Peyer's patch (tissue), 4 donors: ENCODE measurements around the gene CNNM2.

Source experiments
- POLR2A ChIP-seq, 2 donors: fragments of 450-650 bp; IDR thresholded peaks; one replicate each; pipeline ENCODE4 v1.5.1; 2017; ENCODE audit warnings: antibody characterized with exemption in 2 of 2, mild to moderate bottlenecking in 2 of 2, moderate library complexity in 2 of 2
- TF ChIP-seq, protein P1 (sequence below), 6 experiments: fragments of 450-650 bp in 4 of 6; fragments of 200-600 bp in 2 of 6; sonication (generic) in 1 of 6; IDR thresholded peaks; one replicate each; pipeline ENCODE4 v1.5.1; 2017 to 2019; ENCODE audit warnings: antibody characterized with exemption in 6 of 6, mild to moderate bottlenecking in 3 of 6, moderate library complexity in 1 of 6

DNA sequence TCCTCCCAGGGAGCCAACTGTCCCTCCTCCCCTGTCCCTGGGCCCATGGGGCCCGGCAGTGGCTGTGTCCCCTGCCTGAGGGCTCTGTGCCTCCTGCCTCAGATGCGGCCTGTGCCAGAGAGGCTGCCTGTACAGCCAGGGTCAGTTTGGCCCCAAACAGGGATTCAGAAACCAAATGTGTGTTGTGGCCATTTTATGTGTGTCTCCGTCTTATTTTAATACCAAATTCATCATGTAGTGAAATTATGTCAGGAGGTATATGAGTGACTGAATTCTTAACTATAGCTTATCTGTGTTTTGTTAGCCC is 160.2 kb downstream of the CNNM2 start:
- TF ChIP-seq, protein P1, sequence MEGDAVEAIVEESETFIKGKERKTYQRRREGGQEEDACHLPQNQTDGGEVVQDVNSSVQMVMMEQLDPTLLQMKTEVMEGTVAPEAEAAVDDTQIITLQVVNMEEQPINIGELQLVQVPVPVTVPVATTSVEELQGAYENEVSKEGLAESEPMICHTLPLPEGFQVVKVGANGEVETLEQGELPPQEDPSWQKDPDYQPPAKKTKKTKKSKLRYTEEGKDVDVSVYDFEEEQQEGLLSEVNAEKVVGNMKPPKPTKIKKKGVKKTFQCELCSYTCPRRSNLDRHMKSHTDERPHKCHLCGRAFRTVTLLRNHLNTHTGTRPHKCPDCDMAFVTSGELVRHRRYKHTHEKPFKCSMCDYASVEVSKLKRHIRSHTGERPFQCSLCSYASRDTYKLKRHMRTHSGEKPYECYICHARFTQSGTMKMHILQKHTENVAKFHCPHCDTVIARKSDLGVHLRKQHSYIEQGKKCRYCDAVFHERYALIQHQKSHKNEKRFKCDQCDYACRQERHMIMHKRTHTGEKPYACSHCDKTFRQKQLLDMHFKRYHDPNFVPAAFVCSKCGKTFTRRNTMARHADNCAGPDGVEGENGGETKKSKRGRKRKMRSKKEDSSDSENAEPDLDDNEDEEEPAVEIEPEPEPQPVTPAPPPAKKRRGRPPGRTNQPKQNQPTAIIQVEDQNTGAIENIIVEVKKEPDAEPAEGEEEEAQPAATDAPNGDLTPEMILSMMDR (IDR thresholded peaks at IDR 0.05): no peak
- no peak for TF ChIP-seq POLR2A (IDR thresholded peaks at IDR 0.05)
